Activated CD4-positive, CD25-positive, alpha-beta regulatory T cell treated with anti-CD3 and anti-CD28 coated beads, Interleukin-2, amount 50 U/mL, for 24 hours (primary cell): Measurements from ENCODE around the gene SLC6A19.

Experiments used
- ATAC-seq, 2 donors: fragments of 150-1000 bp; cut with Tn5 transposase; one replicate each; pipeline ENCODE4 v1.10.0; 2021; ENCODE audit warnings: mild to moderate bottlenecking in 1 of 2, moderate library complexity in 1 of 2

The SLC6A19 gene

DNA sequence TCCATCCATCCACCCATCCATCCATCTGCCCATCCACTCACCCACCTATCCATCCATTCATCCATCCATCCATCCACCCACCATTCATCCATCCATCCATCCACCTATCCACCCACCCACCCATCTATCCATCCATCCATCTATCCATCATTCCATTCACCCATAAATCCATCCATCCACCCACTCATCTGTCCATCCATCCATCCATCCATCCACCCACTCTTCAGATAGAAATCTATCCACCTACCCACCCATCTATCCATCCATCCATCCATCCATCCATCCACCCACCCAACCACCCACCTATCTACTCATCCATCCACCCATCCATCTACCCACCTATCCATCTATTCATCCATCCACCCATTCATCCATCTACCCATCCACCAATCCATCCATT is 35.0 kb upstream of the SLC6A19 start:
- no peak for ATAC-seq

DNA sequence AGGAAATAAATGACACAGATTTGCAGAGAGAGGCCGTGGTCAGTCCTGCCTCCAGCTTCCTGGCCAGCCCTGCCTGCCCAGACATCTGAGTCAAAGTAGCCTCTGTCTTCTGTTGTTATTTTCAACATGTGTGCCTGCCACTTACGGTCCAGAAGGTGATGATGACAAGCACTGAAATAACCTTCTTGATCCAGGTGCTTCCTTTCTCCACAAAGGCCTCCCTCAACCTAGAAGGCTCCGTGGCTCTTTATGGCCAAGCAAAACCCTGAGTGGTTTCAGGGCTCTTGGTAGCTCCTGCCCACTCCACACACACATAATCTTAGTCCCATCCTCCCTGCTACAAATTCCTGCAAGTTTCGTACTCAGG is 34.1 kb upstream of the SLC6A19 start:
- ATAC-seq: no peak

DNA sequence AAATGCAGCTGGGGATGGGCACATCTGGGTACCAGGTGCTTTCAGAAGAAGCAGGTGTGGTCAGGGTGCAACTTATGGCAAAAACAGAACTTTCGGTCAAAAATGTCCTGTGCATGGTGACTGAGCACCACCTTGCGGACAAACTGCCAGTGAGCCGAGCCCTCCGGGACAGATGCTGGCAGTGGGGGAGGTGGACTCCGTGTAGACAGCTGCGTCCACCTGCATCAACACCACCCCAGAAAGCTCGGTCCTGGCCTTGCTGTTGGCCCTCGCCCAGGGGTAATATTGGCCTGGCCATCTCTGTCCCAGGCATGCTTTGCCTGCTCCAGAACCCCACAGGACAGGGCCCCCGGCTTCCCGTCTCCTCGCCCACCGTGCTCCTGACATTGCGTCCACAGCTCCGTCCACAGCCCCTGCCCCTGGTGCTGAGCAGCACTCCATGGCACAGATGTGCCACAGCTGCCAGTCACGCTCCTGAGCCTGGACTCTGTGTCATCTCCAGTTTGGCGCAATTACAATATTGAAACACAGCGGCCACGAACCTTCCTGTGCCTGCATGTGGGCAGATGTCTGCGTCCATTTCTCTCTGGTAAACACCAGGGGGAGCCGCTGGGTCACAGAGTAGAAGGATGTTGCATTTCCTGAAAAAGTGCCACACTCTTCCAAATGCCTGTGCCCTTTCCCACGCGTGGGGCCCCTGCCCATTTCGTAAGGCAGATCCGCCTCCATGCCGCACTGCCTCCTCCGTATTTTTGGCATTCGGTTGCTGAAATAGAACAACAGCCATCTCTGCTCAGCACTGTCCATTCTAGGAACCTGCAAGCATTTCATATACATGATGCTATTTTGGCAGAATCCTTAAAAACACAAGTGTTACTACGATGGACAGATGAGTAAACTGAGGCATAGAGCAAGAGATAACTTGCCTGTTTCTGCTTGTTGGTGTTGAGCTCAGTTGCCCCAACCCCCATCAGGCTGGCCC is 33.4 kb upstream of the SLC6A19 start:
- peak; percentile 62 to 63 for ATAC-seq

- no peak for ATAC-seq
Observed at GRCh38 chr5:1168796-1169195, 32.6 kb upstream of the SLC6A19 start.

- ATAC-seq: no peak
Observed at GRCh38 chr5:1169211-1170115, 31.9 kb upstream of the SLC6A19 start.

- ATAC-seq: no peak
Observed at GRCh38 chr5:1171340-1171941, 30.0 kb upstream of the SLC6A19 start.

DNA sequence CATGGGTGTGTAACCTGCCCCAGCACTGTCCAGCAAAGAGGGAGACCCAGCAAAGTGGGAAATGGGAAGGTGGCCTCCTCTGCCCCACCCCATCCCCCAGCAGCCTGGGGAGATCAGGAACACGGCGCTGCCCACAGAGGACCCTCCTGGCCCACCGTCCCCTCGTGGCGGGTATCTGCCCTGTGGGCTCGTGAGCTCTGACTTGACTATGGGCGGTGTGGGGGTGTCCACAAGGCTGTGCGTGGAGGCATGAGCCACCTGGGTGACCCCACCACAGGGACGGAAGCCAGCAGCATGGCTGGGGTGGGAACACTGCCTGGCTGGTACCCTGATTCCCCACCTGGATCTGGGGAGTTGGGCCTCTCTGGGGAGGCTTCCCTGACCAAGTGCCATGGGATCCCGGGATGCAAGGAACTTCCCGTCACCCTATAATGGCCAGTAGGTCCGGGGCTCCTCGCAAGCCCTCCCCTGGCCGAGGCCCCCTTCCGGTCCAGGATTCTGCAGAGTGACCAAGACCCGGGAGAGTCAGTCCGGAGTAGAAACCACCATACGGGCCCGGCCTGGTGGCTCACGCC is 29.3 kb upstream of the SLC6A19 start:
- ATAC-seq: no peak

GRCh38 chr5:1172670-1173404 is 28.6 kb upstream of the SLC6A19 start:
- no peak for ATAC-seq

- ATAC-seq: no peak
Observed at GRCh38 chr5:1173485-1174070, 27.8 kb upstream of the SLC6A19 start.

- no peak for ATAC-seq
Observed at GRCh38 chr5:1174122-1174936, 27.1 kb upstream of the SLC6A19 start.

- ATAC-seq: no peak
Observed at GRCh38 chr5:1175015-1175414, 26.4 kb upstream of the SLC6A19 start.

- no peak for ATAC-seq
Observed at GRCh38 chr5:1175801-1176472, 25.5 kb upstream of the SLC6A19 start.

DNA sequence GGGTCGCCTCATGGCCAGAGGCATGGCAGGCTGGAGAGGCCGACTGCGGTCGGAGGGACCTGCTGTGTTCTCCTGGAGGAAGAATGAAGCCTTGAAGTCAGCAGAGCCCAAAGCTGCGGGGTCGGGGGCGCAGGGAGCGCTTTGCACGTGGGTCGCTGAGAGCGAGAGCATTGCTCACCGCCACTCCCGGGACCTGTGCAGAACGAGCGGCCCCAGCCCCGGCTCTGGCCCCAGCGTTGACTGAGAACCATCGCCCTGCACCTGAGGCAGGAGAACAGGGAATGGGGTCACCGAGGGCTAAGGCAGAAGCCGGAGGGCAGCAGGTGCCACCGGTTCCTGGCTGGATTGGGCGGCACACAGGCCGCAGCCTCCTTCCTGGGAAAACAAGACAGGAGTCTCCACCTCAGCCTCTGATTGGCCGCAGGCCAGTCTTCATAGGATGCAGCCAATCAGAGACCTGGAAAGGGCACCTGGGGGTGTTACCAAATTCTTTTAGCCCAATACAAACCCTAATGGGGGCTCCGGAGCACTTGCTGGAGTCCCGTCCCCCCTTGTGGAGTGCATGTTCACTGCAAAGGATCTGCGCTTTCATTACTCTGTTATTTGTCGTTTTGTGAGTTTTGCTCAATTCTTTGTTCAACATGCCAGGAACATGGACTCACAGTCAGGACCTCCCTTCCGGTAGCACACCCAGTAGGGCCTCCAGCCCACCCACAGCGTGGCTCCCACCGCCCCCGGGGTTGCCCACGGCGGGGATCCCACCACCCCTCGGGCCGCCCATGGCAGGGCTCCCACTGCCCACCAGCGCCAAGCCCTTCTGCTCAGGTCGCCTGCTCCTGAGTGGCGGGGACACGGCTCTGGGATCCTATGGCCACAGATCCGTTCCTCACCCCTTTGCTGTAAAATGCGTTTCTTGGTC is 24.7 kb upstream of the SLC6A19 start:
- no peak for ATAC-seq

DNA sequence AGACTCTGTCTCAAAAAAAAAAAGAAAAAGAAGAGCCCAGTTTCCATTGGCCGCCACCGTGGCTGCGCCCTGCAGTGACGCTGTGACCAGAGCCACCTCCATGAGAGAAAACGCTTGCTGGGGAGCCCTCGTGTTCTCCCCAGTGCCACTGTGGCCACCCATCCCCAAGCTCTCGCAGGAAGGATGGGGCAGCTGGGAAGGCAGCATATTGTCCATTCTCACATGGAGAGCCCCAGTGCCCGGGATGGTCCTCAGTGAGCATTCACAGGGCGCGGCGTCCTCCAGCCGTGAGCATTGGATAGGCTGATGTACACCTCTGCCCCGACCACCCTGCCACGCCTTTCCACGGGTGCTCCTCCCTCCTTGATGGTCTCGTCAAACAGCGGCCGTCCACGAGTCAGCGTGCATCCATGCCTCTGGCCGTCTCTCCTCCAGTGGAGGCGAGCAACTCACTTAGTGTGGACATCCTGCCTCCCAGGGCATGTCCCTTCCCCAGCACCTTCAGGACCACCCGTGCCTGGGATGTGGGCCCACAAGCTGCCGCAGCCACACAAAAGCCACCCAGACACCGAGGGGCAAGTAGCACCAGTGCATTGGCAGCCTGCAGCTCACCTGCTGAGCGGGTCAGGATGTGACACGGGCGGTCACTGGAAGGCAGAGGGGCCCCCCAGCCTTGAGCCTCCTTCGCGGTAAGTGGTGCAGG is 23.4 kb upstream of the SLC6A19 start:
- ATAC-seq: no peak

GRCh38 chr5:1178529-1179382 is 22.6 kb upstream of the SLC6A19 start:
- ATAC-seq: no peak

- ATAC-seq: no peak
Observed at GRCh38 chr5:1179383-1179715, 22.0 kb upstream of the SLC6A19 start.

DNA sequence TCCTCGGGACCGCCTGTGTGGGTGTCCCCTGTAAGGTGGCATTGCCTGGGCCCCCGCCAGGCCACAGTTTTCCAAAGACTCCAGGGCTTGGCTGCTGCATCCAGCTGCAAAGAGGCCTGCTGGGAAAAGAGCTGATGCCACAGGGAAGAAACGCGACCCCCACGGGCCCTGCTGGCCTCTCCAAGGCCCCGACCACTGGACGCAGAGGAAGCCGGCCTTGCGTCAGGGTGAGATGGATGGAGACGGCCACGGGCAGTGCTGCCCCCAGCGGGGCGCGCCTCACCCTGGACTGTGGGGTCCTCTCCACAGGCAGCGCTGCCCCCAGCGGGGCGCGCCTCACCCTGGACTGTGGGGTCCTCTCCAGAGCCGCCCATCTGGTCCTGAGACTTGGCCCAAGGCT is 21.3 kb upstream of the SLC6A19 start:
- ATAC-seq: no peak
